Neural progenitor cell (in vitro differentiated cells): ENCODE results near the gene RNF167.

ENCODE experiments used
- EZH2 ChIP-seq: fragments of 200-600 bp; sonication (generic); IDR thresholded peaks from 2 replicates; pipeline ENCODE4 v1.6.1; 2017; ENCODE audit warnings: antibody characterized with exemption, mild to moderate bottlenecking, moderate library complexity
- TF ChIP-seq, protein P1 (sequence below): fragments of 200-600 bp; sonication (generic); IDR thresholded peaks from 2 replicates; pipeline ENCODE4 v1.5.1; 2017; ENCODE audit warnings: antibody characterized with exemption, mild to moderate bottlenecking

DNA sequence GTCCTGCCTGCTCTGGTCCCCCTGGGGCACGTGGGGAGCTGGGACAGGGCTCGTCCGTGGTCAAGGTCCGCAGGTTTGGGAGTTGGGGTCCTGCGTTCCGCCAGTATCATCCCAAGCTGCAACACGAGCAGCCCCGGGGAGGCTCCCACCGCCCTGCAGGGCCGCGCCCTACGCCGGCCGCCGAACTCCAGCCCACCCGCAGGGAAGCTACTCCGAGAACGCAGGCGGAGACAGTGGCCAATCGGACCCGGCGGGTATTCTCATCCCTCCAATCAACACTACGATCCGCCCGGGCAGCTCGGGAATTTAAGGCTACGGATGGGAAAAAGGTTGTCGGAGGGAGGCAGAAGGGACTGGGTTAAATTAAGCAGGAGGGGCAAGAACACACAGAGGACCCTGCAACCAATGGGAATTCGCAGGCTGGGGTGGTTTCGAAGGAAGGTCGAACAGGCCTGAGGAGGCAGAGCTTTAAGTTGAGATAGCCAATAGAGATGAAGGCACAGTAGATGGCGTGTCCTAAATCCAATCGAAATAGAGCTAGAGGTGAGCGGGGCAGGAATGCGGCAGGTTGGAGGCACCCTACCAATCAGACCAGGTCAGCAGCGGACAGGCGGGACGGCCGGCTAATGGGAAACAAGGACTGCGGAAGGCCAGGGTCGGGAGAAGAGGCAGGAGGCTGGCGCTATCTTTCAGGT, 26.9 kb downstream of the RNF167 start:
- TF ChIP-seq, protein P1, sequence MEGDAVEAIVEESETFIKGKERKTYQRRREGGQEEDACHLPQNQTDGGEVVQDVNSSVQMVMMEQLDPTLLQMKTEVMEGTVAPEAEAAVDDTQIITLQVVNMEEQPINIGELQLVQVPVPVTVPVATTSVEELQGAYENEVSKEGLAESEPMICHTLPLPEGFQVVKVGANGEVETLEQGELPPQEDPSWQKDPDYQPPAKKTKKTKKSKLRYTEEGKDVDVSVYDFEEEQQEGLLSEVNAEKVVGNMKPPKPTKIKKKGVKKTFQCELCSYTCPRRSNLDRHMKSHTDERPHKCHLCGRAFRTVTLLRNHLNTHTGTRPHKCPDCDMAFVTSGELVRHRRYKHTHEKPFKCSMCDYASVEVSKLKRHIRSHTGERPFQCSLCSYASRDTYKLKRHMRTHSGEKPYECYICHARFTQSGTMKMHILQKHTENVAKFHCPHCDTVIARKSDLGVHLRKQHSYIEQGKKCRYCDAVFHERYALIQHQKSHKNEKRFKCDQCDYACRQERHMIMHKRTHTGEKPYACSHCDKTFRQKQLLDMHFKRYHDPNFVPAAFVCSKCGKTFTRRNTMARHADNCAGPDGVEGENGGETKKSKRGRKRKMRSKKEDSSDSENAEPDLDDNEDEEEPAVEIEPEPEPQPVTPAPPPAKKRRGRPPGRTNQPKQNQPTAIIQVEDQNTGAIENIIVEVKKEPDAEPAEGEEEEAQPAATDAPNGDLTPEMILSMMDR: no peak
- no peak for TF ChIP-seq EZH2
